ENCODE measurements around the gene JAK1.

DNA sequence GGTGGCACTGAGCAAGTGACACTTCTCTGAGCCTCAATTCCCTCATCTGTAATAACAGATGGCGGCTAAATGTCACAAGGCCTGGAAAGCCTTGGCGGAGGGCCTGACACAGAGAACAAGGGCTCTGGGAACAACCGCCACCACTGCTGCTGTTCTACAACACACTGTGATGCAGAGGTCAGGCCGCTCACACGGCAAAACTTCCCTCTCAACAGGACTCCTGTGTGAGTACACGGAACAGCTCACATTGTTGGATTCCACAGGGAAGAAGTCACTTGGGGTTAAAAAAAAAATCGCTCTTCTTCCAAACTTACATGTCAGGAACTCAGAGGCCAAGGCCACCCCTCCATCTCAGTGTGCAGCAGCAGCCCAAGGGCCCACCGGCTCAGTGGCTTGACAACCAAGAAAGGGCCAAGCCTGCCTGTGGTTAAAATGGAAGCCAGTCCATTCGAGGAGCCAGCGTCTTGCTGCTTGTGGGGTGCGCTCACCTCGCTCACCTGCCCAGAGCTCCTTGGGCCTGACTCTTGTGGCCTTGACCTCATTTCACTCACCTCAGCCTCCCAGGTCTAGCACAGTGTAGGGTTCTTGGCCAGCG is 120.4 kb downstream of the JAK1 start:
- TF ChIP-seq, protein P1, sequence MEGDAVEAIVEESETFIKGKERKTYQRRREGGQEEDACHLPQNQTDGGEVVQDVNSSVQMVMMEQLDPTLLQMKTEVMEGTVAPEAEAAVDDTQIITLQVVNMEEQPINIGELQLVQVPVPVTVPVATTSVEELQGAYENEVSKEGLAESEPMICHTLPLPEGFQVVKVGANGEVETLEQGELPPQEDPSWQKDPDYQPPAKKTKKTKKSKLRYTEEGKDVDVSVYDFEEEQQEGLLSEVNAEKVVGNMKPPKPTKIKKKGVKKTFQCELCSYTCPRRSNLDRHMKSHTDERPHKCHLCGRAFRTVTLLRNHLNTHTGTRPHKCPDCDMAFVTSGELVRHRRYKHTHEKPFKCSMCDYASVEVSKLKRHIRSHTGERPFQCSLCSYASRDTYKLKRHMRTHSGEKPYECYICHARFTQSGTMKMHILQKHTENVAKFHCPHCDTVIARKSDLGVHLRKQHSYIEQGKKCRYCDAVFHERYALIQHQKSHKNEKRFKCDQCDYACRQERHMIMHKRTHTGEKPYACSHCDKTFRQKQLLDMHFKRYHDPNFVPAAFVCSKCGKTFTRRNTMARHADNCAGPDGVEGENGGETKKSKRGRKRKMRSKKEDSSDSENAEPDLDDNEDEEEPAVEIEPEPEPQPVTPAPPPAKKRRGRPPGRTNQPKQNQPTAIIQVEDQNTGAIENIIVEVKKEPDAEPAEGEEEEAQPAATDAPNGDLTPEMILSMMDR (conservative IDR thresholded peaks at IDR 0.05; ENCODE audit: low read length), result no peak
- no peak for TF ChIP-seq EZH2phosphoT487 (IDR thresholded peaks at IDR 0.05; ENCODE audit: borderline replicate concordance)

Data from Loucy (cell line).